Common myeloid progenitor, CD34-positive (primary cell): ENCODE results near the gene PDZD8.

ENCODE experiments used
- CTCF ChIA-PET: fragments of 350-600 bp; sonication (Branson Sonifier 250); formaldehyde crosslinking; loops from one replicate; lab custom pipeline; 2021; ENCODE audit warnings: antibody characterized with exemption; lab: Charles Lee
- POLR2A ChIA-PET: fragments of 350-600 bp; sonication (Branson Sonifier 250); formaldehyde crosslinking; loops from one replicate; lab custom pipeline; 2021; ENCODE audit warnings: antibody characterized with exemption; lab: Charles Lee
- DNase-seq, 3 donors: peaks; one replicate each; pipeline versions ENCODE4 v3.0.0 to v3.0.0-alpha.2; 2013
- H3K27ac ChIP-seq, 2 experiments: 1 replicate in 1 of 2; 2 replicates in 1 of 2; pipeline ENCODE4 v1.7.0; 2013; ENCODE audit warnings: inconsistent platforms in 2 of 2, low read length in 2 of 2, mild to moderate bottlenecking in 2 of 2, low read depth in 1 of 2, moderate library complexity in 1 of 2; ENCODE audit not compliant: severe bottlenecking in 2 of 2, insufficient read depth in 1 of 2, poor library complexity in 1 of 2
- H3K27me3 ChIP-seq, 5 experiments: replicated peaks in 2 of 5; 1 replicate in 3 of 5; 2 replicates in 2 of 5; pipeline versions ENCODE4 v1.6.1 to v1.7.0; 2013; ENCODE audit warnings: low read length in 4 of 5, mild to moderate bottlenecking in 2 of 5, moderate library complexity in 2 of 5, inconsistent platforms in 1 of 5; ENCODE audit not compliant: insufficient read depth in 5 of 5, control insufficient read depth in 4 of 5
- H3K36me3 ChIP-seq, 4 experiments: 1 replicate in 2 of 4; 2 replicates in 2 of 4; pipeline versions ENCODE4 v1.6.1 to v1.7.0; 2013; ENCODE audit warnings: low read length in 3 of 4, control low read depth in 1 of 4, mild to moderate bottlenecking in 1 of 4; ENCODE audit not compliant: control insufficient read depth in 4 of 4, insufficient read depth in 4 of 4
- H3K4me1 ChIP-seq, 4 experiments: 1 replicate in 3 of 4; 2 replicates in 1 of 4; pipeline versions ENCODE4 v1.6.1 to v1.7.1; 2013; ENCODE audit warnings: low read length in 3 of 4, mild to moderate bottlenecking in 3 of 4, control low read depth in 1 of 4, inconsistent platforms in 1 of 4, moderate library complexity in 1 of 4; ENCODE audit not compliant: control insufficient read depth in 4 of 4, insufficient read depth in 4 of 4; ENCODE audit errors: control extremely low read depth in 1 of 4
- H3K4me3 ChIP-seq, 7 experiments: 1 replicate in 4 of 7; 2 replicates in 3 of 7; pipeline versions ENCODE4 v1.5.1 to v1.7.0; 2013; ENCODE audit warnings: mild to moderate bottlenecking in 7 of 7, low read length in 6 of 7, moderate library complexity in 6 of 7, inconsistent platforms in 2 of 7, low read depth in 2 of 7, control low read depth in 1 of 7; ENCODE audit not compliant: insufficient read depth in 4 of 7, control insufficient read depth in 1 of 7; ENCODE audit errors: extremely low read depth in 1 of 7
- H3K9me3 ChIP-seq, 5 experiments: 1 replicate in 4 of 5; 2 replicates in 1 of 5; pipeline versions ENCODE4 v1.6.1 to v1.7.1; 2013; ENCODE audit warnings: low read length in 4 of 5, mild to moderate bottlenecking in 2 of 5, inconsistent platforms in 1 of 5, low read depth in 1 of 5, moderate library complexity in 1 of 5; ENCODE audit not compliant: control insufficient read depth in 4 of 5, insufficient read depth in 2 of 5; ENCODE audit errors: control extremely low read depth in 1 of 5
- WGBS: methylation state at CpG from one replicate; pipeline ENCODE4 v1.1.5; 2013; ENCODE audit not compliant: insufficient coverage; 5-methylcytosine and 5-hydroxymethylcytosine counted together

PDZD8 gene

DNA sequence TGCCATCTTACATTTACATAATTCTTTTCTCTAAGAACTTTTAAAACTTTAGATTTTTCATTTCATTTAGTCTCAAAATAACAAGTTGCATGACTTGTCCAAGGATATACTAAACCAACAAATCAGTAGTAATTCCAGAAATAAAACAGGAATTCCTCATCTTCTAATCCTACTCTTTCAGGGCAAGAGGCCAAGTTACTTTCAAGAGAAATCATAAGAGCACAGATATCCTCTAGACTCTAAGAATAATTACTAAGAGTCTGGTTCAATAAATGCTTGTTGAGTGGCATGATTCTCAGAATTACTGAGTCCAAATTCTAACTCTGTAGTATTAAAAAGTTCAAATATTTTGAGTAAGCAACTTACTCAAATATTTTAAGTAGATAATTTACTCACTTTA lies 12.9 kb downstream of the PDZD8 start:
- POLR2A ChIA-PET, result no interaction called here
- peak overlapping the region in 1 of 2 experiments; percentile 19 for H3K27ac ChIP-seq
- peaks cover 0 to 4% (median 0%) of the 10 kb centered on the region in 4 experiments for H3K36me3 ChIP-seq
- CTCF ChIA-PET, result no interaction called here
- H3K4me3 ChIP-seq, result peak overlapping the region in 1 of 7 experiments; percentile 6
- peaks cover 26 to 73% (median 30%) of the 10 kb centered on the region in 4 experiments for H3K4me1 ChIP-seq
- no peak for DNase-seq
- no peaks in the 10 kb centered on the region for H3K9me3 ChIP-seq
- H3K27me3 ChIP-seq, result no peaks in the 10 kb centered on the region

DNA sequence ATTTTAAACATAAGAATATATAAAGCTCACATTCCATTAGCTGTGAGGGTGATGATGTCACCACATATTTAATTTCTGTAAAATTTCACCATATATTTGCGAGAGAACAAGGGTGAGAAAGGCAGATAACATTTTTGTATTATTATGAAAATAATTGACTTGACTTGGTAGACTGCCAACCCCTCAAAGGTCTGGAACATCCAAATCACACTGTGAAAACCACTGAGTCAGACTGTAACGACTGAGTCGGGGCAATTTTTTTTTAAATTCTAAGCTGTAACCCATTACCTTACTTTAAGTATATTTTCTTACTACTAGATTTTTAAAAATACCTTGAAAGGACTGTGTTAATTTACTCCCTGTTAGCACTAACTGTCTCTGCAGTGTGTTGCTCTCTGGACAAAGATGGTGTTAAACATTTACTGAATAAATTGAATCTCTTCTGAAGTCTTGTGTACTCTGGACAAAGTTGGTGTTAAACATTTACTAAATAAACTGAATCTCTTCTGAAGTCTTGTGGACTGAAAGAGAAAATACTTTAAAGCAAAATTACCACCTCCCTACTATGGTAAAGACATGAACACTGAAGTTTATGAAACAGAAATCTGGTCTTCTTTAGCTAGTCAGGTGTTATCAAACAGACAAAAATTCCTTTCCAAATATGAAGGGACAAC lies 14.1 kb downstream of the PDZD8 start:
- Histone ChIP-seq H3K27ac (peak overlapping the region in 1 of 2 experiments; percentile 20), H3K4me3 (no peak overlapping the region), H3K4me1 (peaks cover 18 to 66% (median 24%) of the 10 kb centered on the region in 4 experiments), H3K27me3 (no peaks in the 10 kb centered on the region), H3K36me3 (peaks cover 0 to 4% (median 0%) of the 10 kb centered on the region in 4 experiments), H3K9me3 (no peaks in the 10 kb centered on the region)
- ChIA-PET CTCF (interaction anchor here (0.8 to 2.7 kb wide), 8 partner anchors 9 to 115 kb away, joined by 3 to 10 read pairs (median 4); no protein-coding TSS in a partner anchor), POLR2A (interaction anchor here (0.7 kb wide), 1 partner anchor 16 kb away, joined by 3 read pairs; no protein-coding TSS in a partner anchor)
- WGBS, result 20% methylated on average over 1 of the region's 3 CpGs
- DNase-seq, result no peak

DNA sequence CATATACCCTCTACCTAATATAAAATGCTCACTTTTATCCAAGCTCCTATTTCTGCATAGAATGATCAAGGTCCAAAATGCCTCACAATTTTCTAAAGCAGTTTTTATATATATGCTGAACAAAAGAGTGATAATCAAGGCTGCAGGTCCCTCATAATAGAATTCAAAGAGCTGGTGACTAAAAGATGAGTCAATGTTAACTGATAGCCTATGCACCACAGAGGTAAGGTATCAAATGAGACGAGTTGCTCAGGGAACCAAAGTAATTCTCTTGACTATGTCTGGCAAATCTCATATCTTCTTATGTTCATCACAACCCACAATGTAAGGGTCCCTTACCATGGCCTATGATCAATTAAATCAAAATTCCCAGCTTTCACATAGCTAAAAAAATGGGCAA lies 15.2 kb downstream of the PDZD8 start:
- Histone ChIP-seq H3K27me3 (no peaks in the 10 kb centered on the region), H3K27ac (no peak overlapping the region), H3K4me1 (peaks cover 20 to 65% (median 21%) of the 10 kb centered on the region in 4 experiments), H3K9me3 (no peaks in the 10 kb centered on the region), H3K4me3 (no peak overlapping the region), H3K36me3 (peaks cover 0 to 4% (median 0%) of the 10 kb centered on the region in 4 experiments)
- no peak for DNase-seq
- POLR2A ChIA-PET, result no interaction called here
- 78% methylated on average over 1 of the region's 1 CpG for WGBS
- CTCF ChIA-PET, result interaction anchor here (0.8 to 2.7 kb wide), 8 partner anchors 8 to 41 kb away, joined by 3 to 10 read pairs (median 5); no protein-coding TSS in a partner anchor

DNA sequence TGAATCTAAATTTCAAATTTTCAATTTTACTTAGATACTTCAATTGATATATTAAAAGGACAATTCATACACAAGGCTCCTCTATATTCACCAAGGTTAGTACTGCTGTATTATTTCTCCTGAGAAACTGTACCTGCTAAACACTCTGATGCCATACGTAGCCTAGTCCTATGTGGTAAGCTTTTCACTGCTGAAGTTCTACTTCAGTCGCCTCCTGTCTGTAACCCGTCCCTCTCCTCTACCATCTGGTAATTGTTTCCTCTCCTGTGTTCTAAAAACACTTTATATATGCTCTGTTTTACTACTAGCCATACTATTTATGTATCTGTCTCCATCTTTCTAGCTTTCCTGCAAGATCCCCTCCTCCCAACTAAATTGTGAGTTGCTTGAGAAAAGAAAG lies 20.2 kb downstream of the PDZD8 start:
- WGBS, result 3% methylated on average over 3 of the region's 3 CpGs
- DNase-seq, result peak in 2 of 3 donors; percentile 47 to 56
- H3K27me3 ChIP-seq, result no peaks in the 10 kb centered on the region
- H3K4me1 ChIP-seq, result peaks cover 19 to 45% (median 26%) of the 10 kb centered on the region in 4 experiments
- H3K4me3 ChIP-seq, result peak overlapping the region in 2 of 7 experiments; percentile 1 to 43
- peak overlapping the region in 1 of 2 experiments; percentile 60 for H3K27ac ChIP-seq
- H3K9me3 ChIP-seq, result no peaks in the 10 kb centered on the region
- H3K36me3 ChIP-seq, result peaks cover 0 to 5% (median 2%) of the 10 kb centered on the region in 4 experiments
- POLR2A ChIA-PET, result no interaction called here
- CTCF ChIA-PET, result interaction anchor here (0.7 to 2.6 kb wide), 11 partner anchors 9 to 79 kb away, joined by 3 to 13 read pairs (median 4); no protein-coding TSS in a partner anchor

DNA sequence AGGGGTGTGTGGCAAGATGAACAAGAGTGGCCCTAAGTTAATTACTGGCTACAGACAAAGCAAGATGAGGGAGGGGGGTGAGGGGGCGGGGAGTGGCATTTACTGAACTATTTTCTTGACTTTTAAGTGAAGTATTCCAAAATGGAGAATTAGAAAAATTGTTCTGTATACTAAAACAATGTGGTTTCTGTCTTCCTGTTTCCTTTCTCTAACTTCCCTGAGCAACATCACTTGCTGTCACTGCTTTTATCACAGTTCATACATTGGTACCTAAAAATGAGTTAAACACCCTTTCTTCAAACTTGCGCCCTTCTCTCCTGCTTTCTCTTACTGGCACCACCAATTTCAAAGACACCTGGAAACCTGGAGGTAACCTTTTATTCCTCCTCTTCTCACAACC lies 21.6 kb downstream of the PDZD8 start:
- peaks cover 19 to 51% (median 29%) of the 10 kb centered on the region in 4 experiments for H3K4me1 ChIP-seq
- peak overlapping the region in 1 of 7 experiments; percentile 46 for H3K4me3 ChIP-seq
- no peaks in the 10 kb centered on the region for H3K9me3 ChIP-seq
- POLR2A ChIA-PET, result no interaction called here
- CTCF ChIA-PET, result interaction anchor here (0.7 to 3.5 kb wide), 5 partner anchors 9 to 30 kb away, joined by 3 to 14 read pairs (median 4); no protein-coding TSS in a partner anchor
- 20% methylated on average over 1 of the region's 2 CpGs for WGBS
- peak overlapping the region; percentile 43 for H3K27ac ChIP-seq
- peaks cover 0 to 5% (median under 1%) of the 10 kb centered on the region in 4 experiments for H3K36me3 ChIP-seq
- peak in 2 of 3 donors; percentile 42 to 63 for DNase-seq
- H3K27me3 ChIP-seq, result no peaks in the 10 kb centered on the region

DNA sequence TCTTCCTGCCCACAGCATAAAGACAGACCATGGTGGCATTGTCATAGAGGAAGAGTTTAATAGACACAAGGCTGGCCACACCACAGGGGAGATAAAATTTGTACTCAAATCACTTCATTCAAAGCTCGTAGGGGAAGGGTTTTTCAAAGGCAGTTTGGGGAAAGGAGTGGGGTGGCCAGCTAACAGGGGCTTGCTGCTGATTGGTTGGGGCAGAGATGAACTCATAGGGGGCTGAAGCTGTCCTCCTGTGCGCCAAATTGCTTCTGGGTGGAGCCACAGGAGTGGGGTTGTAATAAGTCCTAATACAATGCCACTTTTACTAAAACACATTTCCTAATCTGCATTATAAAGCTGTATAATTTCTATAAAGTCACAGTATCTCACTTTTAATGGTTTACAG lies 22.5 kb downstream of the PDZD8 start:
- ChIA-PET POLR2A (no interaction called here), CTCF (interaction anchor here (0.6 to 3.5 kb wide), 9 partner anchors 8 to 183 kb away, joined by 3 to 14 read pairs (median 6); no protein-coding TSS in a partner anchor)
- Histone ChIP-seq H3K9me3 (no peaks in the 10 kb centered on the region), H3K4me3 (no peak overlapping the region), H3K4me1 (peaks cover 19 to 58% (median 29%) of the 10 kb centered on the region in 4 experiments), H3K27me3 (no peaks in the 10 kb centered on the region), H3K36me3 (peaks cover 0 to 5% (median 4%) of the 10 kb centered on the region in 4 experiments), H3K27ac (no peak overlapping the region)
- 75% methylated on average over 1 of the region's 2 CpGs for WGBS
- no peak for DNase-seq

DNA sequence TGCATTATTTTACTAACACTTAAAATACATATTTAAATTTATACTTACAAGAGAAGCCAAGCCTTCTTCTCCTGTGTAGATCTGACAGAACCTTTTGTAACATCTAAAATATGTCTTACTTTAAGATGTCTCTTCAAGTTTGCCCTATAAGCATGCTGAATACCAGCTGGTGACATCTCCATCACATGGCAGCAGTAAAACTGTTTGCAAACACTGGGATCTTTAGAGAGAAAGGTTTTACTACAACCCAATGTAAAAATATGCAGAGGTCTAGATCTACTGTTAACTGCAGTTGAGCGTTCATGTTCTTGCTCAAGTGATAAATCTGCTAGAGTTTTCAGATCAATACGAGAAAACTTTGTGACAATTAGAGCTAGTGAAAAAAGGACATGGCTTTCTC lies 23.2 kb downstream of the PDZD8 start:
- ChIA-PET CTCF (interaction anchor here (0.8 to 3.5 kb wide), 7 partner anchors 9 to 135 kb away, joined by 3 to 15 read pairs (median 7); no protein-coding TSS in a partner anchor), POLR2A (no interaction called here)
- no peaks in the 10 kb centered on the region for H3K27me3 ChIP-seq
- no peak for DNase-seq
- no peak overlapping the region for H3K4me3 ChIP-seq
- peaks cover 0 to 5% (median 4%) of the 10 kb centered on the region in 4 experiments for H3K36me3 ChIP-seq
- peaks cover 19 to 58% (median 29%) of the 10 kb centered on the region in 4 experiments for H3K4me1 ChIP-seq
- no peak overlapping the region for H3K27ac ChIP-seq
- 100% methylated on average over 1 of the region's 2 CpGs for WGBS
- no peaks in the 10 kb centered on the region for H3K9me3 ChIP-seq
